HEK293 (cell line): Measurements from ENCODE around the gene MBP.

ENCODE experiments used
- CTCF ChIA-PET: fragments of 350-600 bp; formaldehyde crosslinking; extraction: SDS; loops from one replicate; lab custom pipeline; 2021; ENCODE audit warnings: antibody characterized with exemption; lab: Yijun Ruan, JAX
- POLR2A ChIA-PET: fragments of 300-600 bp; formaldehyde crosslinking; extraction: SDS; loops from one replicate; lab custom pipeline; 2020; ENCODE audit warnings: antibody characterized with exemption, inconsistent platforms; lab: Yijun Ruan, JAX
- H3K27ac ChIP-seq: fragments of 200-500 bp; sonication (Bioruptor generic); 2 replicates; pipeline ENCODE4 v1.5.1; 2014; ENCODE audit warnings: low read depth, low read length, control low read depth, inconsistent platforms; ENCODE audit errors: extremely low read depth
- H3K36me3 ChIP-seq, 2 experiments: fragments of 200-500 bp in 1 of 2; sonication (Bioruptor generic) in 1 of 2; 1 replicate in 1 of 2; 2 replicates in 1 of 2; pipeline ENCODE4 v1.5.1; 2014 to 2017; ENCODE audit warnings: inconsistent platforms in 2 of 2, low read length in 2 of 2; ENCODE audit not compliant: control insufficient read depth in 2 of 2, insufficient read depth in 1 of 2
- H3K4me1 ChIP-seq: fragments of 200-500 bp; sonication (Bioruptor generic); 2 replicates; pipeline ENCODE4 v1.5.1; 2014; ENCODE audit warnings: mild to moderate bottlenecking, low read length, inconsistent platforms; ENCODE audit not compliant: control insufficient read depth, insufficient read depth
- H3K4me3 ChIP-seq: 2 replicates; pipeline ENCODE4 v1.5.1; 2011; ENCODE audit warnings: low read depth, mild to moderate bottlenecking, control low read depth, low read length, moderate library complexity
- H3K9me3 ChIP-seq: fragments of 200-500 bp; sonication (Bioruptor generic); 2 replicates; pipeline ENCODE4 v1.5.1; 2014; ENCODE audit warnings: low read depth, low read length, inconsistent platforms; ENCODE audit not compliant: control insufficient read depth, insufficient read depth
- KLF16 ChIP-seq: fragments of 450-650 bp; formaldehyde crosslinking; IDR thresholded peaks from 2 replicates; pipeline ENCODE4 v1.5.1; 2017; ENCODE audit warnings: missing biosample characterization, missing genetic modification characterization
- SETDB1 ChIP-seq: IDR thresholded peaks from one replicate; pipeline ENCODE4 v1.6.1; 2017; ENCODE audit warnings: mild to moderate bottlenecking, low read length, moderate library complexity, mixed read lengths; ENCODE audit not compliant: insufficient read length
- ZNF112 ChIP-seq: fragments of 450-650 bp; formaldehyde crosslinking; IDR thresholded peaks from 2 replicates; pipeline ENCODE4 v1.5.0; 2017; ENCODE audit warnings: missing biosample characterization, missing genetic modification characterization
- ZNF146 ChIP-seq: fragments of 450-650 bp; formaldehyde crosslinking; IDR thresholded peaks from 2 replicates; pipeline ENCODE4 v1.5.1; 2016; ENCODE audit warnings: missing biosample characterization, missing genetic modification characterization
- ZNF174 ChIP-seq: fragments of 450-650 bp; formaldehyde crosslinking; IDR thresholded peaks from 2 replicates; pipeline ENCODE4 v1.5.0; 2017; ENCODE audit warnings: missing biosample characterization, mild to moderate bottlenecking, missing genetic modification characterization
- ZNF184 ChIP-seq: fragments of 450-650 bp; IDR thresholded peaks from 2 replicates; pipeline ENCODE4 v1.5.1; 2018; ENCODE audit warnings: missing biosample characterization, mild to moderate bottlenecking, missing genetic modification characterization
- ZNF221 ChIP-seq: fragments of 450-650 bp; formaldehyde crosslinking; IDR thresholded peaks from 2 replicates; pipeline ENCODE4 v1.5.1; 2017; ENCODE audit warnings: missing biosample characterization, missing genetic modification characterization, borderline replicate concordance
- ZNF510 ChIP-seq: fragments of 450-650 bp; formaldehyde crosslinking; IDR thresholded peaks from 2 replicates; pipeline ENCODE4 v1.5.1; 2018; ENCODE audit warnings: mild to moderate bottlenecking, missing genetic modification characterization, missing biosample characterization; ENCODE audit not compliant: insufficient replicate concordance
- ZNF623 ChIP-seq: fragments of 450-650 bp; formaldehyde crosslinking; IDR thresholded peaks from 2 replicates; pipeline ENCODE4 v1.5.1; 2016; ENCODE audit warnings: missing biosample characterization, missing genetic modification characterization
- ZNF658 ChIP-seq: fragments of 450-650 bp; formaldehyde crosslinking; IDR thresholded peaks from 2 replicates; pipeline ENCODE4; 2016; ENCODE audit warnings: missing biosample characterization, missing genetic modification characterization
- ZNF777 ChIP-seq: fragments of 450-650 bp; formaldehyde crosslinking; IDR thresholded peaks from 2 replicates; pipeline ENCODE4 v1.5.1; 2017; ENCODE audit warnings: missing biosample characterization, missing genetic modification characterization, borderline replicate concordance
- TF ChIP-seq, protein P1 (sequence below): fragments of 450-650 bp; formaldehyde crosslinking; IDR thresholded peaks from 2 replicates; pipeline ENCODE4 v1.5.1; 2016; ENCODE audit warnings: missing biosample characterization, missing genetic modification characterization
- TF ChIP-seq, protein P2 (sequence below): fragments of 450-650 bp; formaldehyde crosslinking; IDR thresholded peaks from 2 replicates; pipeline ENCODE4 v1.5.1; 2017; ENCODE audit warnings: missing biosample characterization, mild to moderate bottlenecking, missing genetic modification characterization, moderate library complexity
- TF ChIP-seq, protein P3 (sequence below): fragments of 450-650 bp; formaldehyde crosslinking; IDR thresholded peaks from 2 replicates; pipeline ENCODE4 v1.5.1; 2016; ENCODE audit warnings: missing biosample characterization, missing genetic modification characterization
- TF ChIP-seq, protein P4 (sequence below): fragments of 450-650 bp; formaldehyde crosslinking; IDR thresholded peaks from 2 replicates; pipeline ENCODE4 v1.5.1; 2016; ENCODE audit warnings: missing biosample characterization, missing genetic modification characterization
- TF ChIP-seq, protein P5 (sequence below): sonication (generic); formaldehyde crosslinking; IDR thresholded peaks from 2 replicates; pipeline ENCODE4 v1.8.1; 2022; ENCODE audit warnings: mild to moderate bottlenecking, moderate library complexity, missing genetic modification reagents
- TF ChIP-seq, protein P6 (sequence below): fragments of 450-650 bp; formaldehyde crosslinking; IDR thresholded peaks from 2 replicates; pipeline ENCODE4 v1.5.1; 2016; ENCODE audit warnings: missing biosample characterization, missing genetic modification characterization

MBP gene

DNA sequence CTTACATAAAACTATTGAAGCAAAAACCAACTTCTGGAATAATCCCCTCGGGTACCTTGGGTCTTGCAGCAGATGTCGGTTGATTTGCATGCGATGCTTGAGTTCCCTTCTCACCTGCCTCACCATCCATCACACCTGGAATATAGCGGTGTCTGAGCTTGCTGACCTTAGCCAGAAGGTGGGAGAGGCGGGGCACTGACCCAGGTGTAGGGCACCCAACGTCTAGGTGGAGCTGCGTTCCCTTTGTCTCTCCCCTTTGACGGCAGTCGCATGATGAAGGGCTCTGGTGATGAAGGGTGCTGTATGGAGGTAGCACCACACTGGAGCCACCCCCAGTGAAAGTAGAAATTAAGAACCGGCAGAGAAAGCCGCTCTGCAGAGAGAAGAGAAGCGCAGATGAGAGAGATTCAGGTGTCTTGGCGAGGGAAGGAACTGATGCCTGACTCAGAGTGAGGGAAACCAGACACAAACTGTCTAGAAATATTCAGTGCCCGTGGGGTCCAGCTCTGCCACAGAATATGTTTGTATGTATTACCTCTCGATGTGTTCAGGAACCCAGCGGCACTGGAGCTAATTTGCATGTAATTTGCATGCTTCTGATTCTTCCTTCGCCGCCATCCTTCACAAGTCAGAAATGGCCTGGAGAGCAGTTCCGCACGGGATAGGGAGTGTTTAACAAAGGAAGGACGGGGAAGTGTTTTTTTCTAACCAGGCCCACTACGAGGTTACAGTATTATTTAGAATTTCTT lies 19.4 kb upstream of the MBP start:
- TF ChIP-seq, protein P1, sequence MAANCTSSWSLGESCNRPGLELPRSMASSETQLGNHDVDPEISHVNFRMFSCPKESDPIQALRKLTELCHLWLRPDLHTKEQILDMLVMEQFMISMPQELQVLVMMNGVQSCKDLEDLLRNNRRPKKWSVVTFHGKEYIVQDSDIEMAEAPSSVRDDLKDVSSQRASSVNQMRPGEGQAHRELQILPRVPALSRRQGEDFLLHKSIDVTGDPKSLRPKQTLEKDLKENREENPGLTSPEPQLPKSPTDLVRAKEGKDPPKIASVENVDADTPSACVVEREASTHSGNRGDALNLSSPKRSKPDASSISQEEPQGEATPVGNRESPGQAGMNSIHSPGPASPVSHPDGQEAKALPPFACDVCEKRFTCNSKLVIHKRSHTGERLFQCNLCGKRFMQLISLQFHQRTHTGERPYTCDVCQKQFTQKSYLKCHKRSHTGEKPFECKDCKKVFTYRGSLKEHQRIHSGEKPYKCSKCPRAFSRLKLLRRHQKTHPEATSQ (tag by site-specific recombination): no peak
- TF ChIP-seq SETDB1 (no peak), ZNF777 (tag by site-specific recombination) (no peak), ZNF112 (tag by site-specific recombination) (no peak), ZNF174 (tag by site-specific recombination) (no peak), ZNF221 (no peak), ZNF146 (no peak), ZNF623 (tag by site-specific recombination) (no peak), ZNF184 (tag by site-specific recombination) (no peak), KLF16 (tag by site-specific recombination) (no peak), ZNF510 (tag by site-specific recombination) (no peak), ZNF658 (no peak)
- TF ChIP-seq, protein P2, sequence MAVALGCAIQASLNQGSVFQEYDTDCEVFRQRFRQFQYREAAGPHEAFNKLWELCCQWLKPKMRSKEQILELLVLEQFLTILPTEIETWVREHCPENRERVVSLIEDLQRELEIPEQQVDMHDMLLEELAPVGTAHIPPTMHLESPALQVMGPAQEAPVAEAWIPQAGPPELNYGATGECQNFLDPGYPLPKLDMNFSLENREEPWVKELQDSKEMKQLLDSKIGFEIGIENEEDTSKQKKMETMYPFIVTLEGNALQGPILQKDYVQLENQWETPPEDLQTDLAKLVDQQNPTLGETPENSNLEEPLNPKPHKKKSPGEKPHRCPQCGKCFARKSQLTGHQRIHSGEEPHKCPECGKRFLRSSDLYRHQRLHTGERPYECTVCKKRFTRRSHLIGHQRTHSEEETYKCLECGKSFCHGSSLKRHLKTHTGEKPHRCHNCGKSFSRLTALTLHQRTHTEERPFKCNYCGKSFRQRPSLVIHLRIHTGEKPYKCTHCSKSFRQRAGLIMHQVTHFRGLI (tag by site-specific recombination): no peak
- TF ChIP-seq, protein P3, sequence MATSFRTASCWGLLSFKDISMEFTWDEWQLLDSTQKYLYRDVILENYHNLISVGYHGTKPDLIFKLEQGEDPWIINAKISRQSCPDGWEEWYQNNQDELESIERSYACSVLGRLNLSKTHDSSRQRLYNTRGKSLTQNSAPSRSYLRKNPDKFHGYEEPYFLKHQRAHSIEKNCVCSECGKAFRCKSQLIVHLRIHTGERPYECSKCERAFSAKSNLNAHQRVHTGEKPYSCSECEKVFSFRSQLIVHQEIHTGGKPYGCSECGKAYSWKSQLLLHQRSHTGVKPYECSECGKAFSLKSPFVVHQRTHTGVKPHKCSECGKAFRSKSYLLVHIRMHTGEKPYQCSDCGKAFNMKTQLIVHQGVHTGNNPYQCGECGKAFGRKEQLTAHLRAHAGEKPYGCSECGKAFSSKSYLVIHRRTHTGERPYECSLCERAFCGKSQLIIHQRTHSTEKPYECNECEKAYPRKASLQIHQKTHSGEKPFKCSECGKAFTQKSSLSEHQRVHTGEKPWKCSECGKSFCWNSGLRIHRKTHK (tag by site-specific recombination): no peak
- TF ChIP-seq, protein P4, sequence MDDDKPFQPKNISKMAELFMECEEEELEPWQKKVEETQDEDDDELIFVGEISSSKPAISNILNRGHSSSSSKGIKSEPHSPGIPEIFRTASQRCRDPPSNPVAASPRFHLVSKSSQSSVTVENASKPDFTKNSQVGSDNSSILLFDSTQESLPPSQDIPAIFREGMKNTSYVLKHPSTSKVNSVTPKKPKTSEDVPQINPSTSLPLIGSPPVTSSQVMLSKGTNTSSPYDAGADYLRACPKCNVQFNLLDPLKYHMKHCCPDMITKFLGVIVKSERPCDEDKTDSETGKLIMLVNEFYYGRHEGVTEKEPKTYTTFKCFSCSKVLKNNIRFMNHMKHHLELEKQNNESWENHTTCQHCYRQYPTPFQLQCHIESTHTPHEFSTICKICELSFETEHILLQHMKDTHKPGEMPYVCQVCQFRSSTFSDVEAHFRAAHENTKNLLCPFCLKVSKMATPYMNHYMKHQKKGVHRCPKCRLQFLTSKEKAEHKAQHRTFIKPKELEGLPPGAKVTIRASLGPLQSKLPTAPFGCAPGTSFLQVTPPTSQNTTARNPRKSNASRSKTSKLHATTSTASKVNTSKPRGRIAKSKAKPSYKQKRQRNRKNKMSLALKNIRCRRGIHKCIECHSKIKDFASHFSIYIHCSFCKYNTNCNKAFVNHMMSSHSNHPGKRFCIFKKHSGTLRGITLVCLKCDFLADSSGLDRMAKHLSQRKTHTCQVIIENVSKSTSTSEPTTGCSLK (tag by site-specific recombination): no peak
- TF ChIP-seq, protein P5, sequence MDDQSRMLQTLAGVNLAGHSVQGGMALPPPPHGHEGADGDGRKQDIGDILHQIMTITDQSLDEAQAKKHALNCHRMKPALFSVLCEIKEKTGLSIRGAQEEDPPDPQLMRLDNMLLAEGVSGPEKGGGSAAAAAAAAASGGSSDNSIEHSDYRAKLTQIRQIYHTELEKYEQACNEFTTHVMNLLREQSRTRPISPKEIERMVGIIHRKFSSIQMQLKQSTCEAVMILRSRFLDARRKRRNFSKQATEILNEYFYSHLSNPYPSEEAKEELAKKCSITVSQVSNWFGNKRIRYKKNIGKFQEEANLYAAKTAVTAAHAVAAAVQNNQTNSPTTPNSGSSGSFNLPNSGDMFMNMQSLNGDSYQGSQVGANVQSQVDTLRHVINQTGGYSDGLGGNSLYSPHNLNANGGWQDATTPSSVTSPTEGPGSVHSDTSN (CRISPR knock-in tag): no peak
- TF ChIP-seq, protein P6, sequence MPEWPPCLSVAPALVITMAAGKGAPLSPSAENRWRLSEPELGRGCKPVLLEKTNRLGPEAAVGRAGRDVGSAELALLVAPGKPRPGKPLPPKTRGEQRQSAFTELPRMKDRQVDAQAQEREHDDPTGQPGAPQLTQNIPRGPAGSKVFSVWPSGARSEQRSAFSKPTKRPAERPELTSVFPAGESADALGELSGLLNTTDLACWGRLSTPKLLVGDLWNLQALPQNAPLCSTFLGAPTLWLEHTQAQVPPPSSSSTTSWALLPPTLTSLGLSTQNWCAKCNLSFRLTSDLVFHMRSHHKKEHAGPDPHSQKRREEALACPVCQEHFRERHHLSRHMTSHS (tag by site-specific recombination): no peak
- Histone ChIP-seq H3K4me1 (no peaks in the 10 kb centered on the region), H3K27ac (no peak overlapping the region), H3K36me3 (no peaks in the 10 kb centered on the region), H3K4me3 (no peak overlapping the region), H3K9me3 (no peaks in the 10 kb centered on the region)
- CTCF ChIA-PET: interaction anchor here (0.7 kb wide), 1 partner anchor 9 kb away, joined by 3 read pairs; no protein-coding TSS in a partner anchor
- POLR2A ChIA-PET: no interaction called here
